Activated effector memory CD4-positive, alpha-beta T cell treated with anti-CD3 and anti-CD28 coated beads, Interleukin-2, amount 50 U/mL, for 16 hours (primary cell): ENCODE measurements around the gene EEA1.

Experiments used
- DNase-seq: peaks from one replicate; pipeline ENCODE4 v3.0.0-alpha.2; 2020

EEA1 gene

GRCh38 chr12:92879698-92880322, 49.3 kb downstream of the EEA1 start:
- no peak for DNase-seq

GRCh38 chr12:92877904-92878303, 51.2 kb downstream of the EEA1 start:
- DNase-seq, result no peak

- no peak for DNase-seq
Observed at GRCh38 chr12:92876496-92876895, 52.6 kb downstream of the EEA1 start.

- no peak for DNase-seq
Observed at GRCh38 chr12:92871116-92871515, 58.0 kb downstream of the EEA1 start.

- DNase-seq, result no peak
Observed at GRCh38 chr12:92866418-92866817, 62.7 kb downstream of the EEA1 start.

GRCh38 chr12:92863251-92863650, 65.8 kb downstream of the EEA1 start:
- DNase-seq, result no peak

GRCh38 chr12:92861381-92861780, 67.7 kb downstream of the EEA1 start:
- DNase-seq, result no peak

GRCh38 chr12:92860521-92860920, 68.6 kb downstream of the EEA1 start:
- DNase-seq, result no peak

GRCh38 chr12:92859650-92860386, 69.3 kb downstream of the EEA1 start:
- no peak for DNase-seq

GRCh38 chr12:92857818-92858217, 71.3 kb downstream of the EEA1 start:
- DNase-seq, result no peak

- no peak for DNase-seq
Observed at GRCh38 chr12:92854344-92854743, 74.8 kb downstream of the EEA1 start.

- no peak for DNase-seq
Observed at GRCh38 chr12:92848740-92849139, 80.4 kb downstream of the EEA1 start.

GRCh38 chr12:92847368-92847767, 81.7 kb downstream of the EEA1 start:
- DNase-seq, result no peak

- DNase-seq, result no peak
Observed at GRCh38 chr12:92845329-92845728, 83.8 kb downstream of the EEA1 start.

GRCh38 chr12:92844151-92844763, 84.8 kb downstream of the EEA1 start:
- no peak for DNase-seq

GRCh38 chr12:92829686-92830282, 99.3 kb downstream of the EEA1 start:
- DNase-seq, result no peak

GRCh38 chr12:92828565-92828964, 100.5 kb downstream of the EEA1 start:
- no peak for DNase-seq

- DNase-seq, result no peak
Observed at GRCh38 chr12:92827836-92828431, 101.2 kb downstream of the EEA1 start.

- no peak for DNase-seq
Observed at GRCh38 chr12:92821142-92821541, 108.0 kb downstream of the EEA1 start.

- no peak for DNase-seq
Observed at GRCh38 chr12:92814584-92814983, 114.5 kb downstream of the EEA1 start.

GRCh38 chr12:92810370-92810769, 118.7 kb downstream of the EEA1 start:
- DNase-seq, result no peak

- no peak for DNase-seq
Observed at GRCh38 chr12:92803903-92804302, 125.2 kb downstream of the EEA1 start.

GRCh38 chr12:92802906-92803305, 126.2 kb downstream of the EEA1 start:
- DNase-seq, result no peak

GRCh38 chr12:92796650-92797049, 132.4 kb downstream of the EEA1 start:
- no peak for DNase-seq
